Esophagus squamous epithelium (tissue), 5 donors: ENCODE measurements around the gene NOS1. TPM values are rescaled to one million over a fixed set of nuclear protein-coding genes. Genes with fewer than 3 reads are reported as not detected.

ENCODE experiments used
- DNase-seq: peaks from one replicate; lab custom pipeline; 2025; lab: John Stamatoyannopoulos, UW
- H3K27ac ChIP-seq, 4 donors: fragments of 200-600 bp; sonication (generic); one replicate each; pipeline ENCODE4 v1.5.1; 2016 to 2019; ENCODE audit warnings: mild to moderate bottlenecking in 1 of 4
- H3K27me3 ChIP-seq, 4 donors: fragments of 200-600 bp; sonication (generic); 1 replicate in 3 of 4; 2 replicates in 1 of 4; pipeline versions ENCODE4 v1.5.1 to v1.6.0; 2017 to 2021; ENCODE audit warnings: antibody characterized with exemption in 1 of 4
- H3K36me3 ChIP-seq, 3 donors: fragments of 200-600 bp; sonication (generic); one replicate each; pipeline ENCODE4 v1.5.1; 2016 to 2019
- H3K4me1 ChIP-seq, 3 donors: fragments of 200-600 bp; sonication (generic); one replicate each; pipeline ENCODE4 v1.5.1; 2017 to 2019
- H3K4me3 ChIP-seq, 4 donors: fragments of 200-600 bp; sonication (generic); 1 replicate in 3 of 4; 2 replicates in 1 of 4; pipeline ENCODE4 v1.5.1; 2016 to 2019; ENCODE audit warnings: mild to moderate bottlenecking in 2 of 4, moderate library complexity in 1 of 4
- H3K9me3 ChIP-seq, 3 donors: fragments of 200-600 bp; sonication (generic); one replicate each; pipeline ENCODE4 v1.5.1; 2016 to 2019
- POLR2A ChIP-seq, 4 donors: fragments of 450-650 bp; IDR thresholded peaks; one replicate each; pipeline ENCODE4 v1.6.1; 2017; ENCODE audit warnings: antibody characterized with exemption in 4 of 4, mild to moderate bottlenecking in 4 of 4, moderate library complexity in 3 of 4
- WGBS, 2 donors: methylation state at CpG; one replicate each; pipeline ENCODE4 v1.1.5; 2018; 5-methylcytosine and 5-hydroxymethylcytosine counted together
- intact Hi-C: fragments of 100-400 bp; cut with DNase I; formaldehyde crosslinking; loops from one replicate; pipeline ENCODE4 v1.15.0; 2022
- total RNA-seq, 4 donors: library from RNA; depleted of rRNA; stranded (reverse); fragments of >200 nt; gene quantifications; one replicate each; pipeline ENCODE4 v1.1.0, GENCODE V29; 2016
- TF ChIP-seq, protein P1 (sequence below), 6 experiments: fragments of 450-650 bp in 4 of 6; fragments of 200-600 bp in 2 of 6; sonication (generic) in 2 of 6; IDR thresholded peaks; one replicate each; pipeline ENCODE4 v1.5.1; 2016 to 2019; ENCODE audit warnings: antibody characterized with exemption in 6 of 6, mild to moderate bottlenecking in 4 of 6, moderate library complexity in 4 of 6
- donor health status: DM: yes; HTN: yes; CAD: no.

Gene NOS1
- total RNA-seq, 4 donors from 2014 or later, result 0.49 to 1.9 (median 1.5) TPM

DNA sequence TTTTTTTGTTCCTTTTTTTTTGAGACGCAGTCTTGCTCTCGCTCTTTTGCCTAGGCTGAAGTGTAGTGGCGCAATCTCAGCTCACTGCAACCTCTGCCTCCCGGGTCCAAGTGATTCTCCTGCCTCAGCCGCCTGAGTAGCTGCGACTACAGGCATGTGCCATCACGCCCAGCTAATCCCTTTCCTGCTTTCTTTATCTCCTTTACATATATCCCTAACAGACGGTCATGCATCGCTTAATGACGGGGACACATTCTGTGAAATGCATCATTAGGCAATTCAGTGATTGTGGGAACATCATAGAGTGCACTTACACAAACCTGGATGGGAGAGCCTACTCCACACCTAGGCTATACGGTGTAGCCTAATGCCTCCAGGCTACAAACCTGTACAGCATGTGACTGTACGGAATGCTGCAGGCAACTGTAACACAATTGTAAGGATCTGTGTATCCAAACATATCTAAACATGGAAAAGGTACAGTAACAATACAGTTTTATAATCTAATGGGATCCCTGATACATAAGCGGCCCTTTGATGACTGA is 32.8 kb downstream of the NOS1 start:
- intact Hi-C loops, result no loop called here
- no peak for DNase-seq
- Histone ChIP-seq H3K27me3 (peaks cover 0 to 74% (median 0%) of the 10 kb centered on the region in 4 donors), H3K36me3 (no peaks in the 10 kb centered on the region), H3K4me3 (no peak overlapping the region), H3K27ac (no peak overlapping the region), H3K9me3 (no peaks in the 10 kb centered on the region), H3K4me1 (peaks cover 0 to 15% (median 0%) of the 10 kb centered on the region in 3 donors)
- 21 to 55% methylated on average over 13 of the region's 13 CpGs for WGBS, 2 donors
- TF ChIP-seq, protein P1, sequence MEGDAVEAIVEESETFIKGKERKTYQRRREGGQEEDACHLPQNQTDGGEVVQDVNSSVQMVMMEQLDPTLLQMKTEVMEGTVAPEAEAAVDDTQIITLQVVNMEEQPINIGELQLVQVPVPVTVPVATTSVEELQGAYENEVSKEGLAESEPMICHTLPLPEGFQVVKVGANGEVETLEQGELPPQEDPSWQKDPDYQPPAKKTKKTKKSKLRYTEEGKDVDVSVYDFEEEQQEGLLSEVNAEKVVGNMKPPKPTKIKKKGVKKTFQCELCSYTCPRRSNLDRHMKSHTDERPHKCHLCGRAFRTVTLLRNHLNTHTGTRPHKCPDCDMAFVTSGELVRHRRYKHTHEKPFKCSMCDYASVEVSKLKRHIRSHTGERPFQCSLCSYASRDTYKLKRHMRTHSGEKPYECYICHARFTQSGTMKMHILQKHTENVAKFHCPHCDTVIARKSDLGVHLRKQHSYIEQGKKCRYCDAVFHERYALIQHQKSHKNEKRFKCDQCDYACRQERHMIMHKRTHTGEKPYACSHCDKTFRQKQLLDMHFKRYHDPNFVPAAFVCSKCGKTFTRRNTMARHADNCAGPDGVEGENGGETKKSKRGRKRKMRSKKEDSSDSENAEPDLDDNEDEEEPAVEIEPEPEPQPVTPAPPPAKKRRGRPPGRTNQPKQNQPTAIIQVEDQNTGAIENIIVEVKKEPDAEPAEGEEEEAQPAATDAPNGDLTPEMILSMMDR (IDR thresholded peaks at IDR 0.05), result no peak
- no peak for TF ChIP-seq POLR2A (IDR thresholded peaks at IDR 0.05)

DNA sequence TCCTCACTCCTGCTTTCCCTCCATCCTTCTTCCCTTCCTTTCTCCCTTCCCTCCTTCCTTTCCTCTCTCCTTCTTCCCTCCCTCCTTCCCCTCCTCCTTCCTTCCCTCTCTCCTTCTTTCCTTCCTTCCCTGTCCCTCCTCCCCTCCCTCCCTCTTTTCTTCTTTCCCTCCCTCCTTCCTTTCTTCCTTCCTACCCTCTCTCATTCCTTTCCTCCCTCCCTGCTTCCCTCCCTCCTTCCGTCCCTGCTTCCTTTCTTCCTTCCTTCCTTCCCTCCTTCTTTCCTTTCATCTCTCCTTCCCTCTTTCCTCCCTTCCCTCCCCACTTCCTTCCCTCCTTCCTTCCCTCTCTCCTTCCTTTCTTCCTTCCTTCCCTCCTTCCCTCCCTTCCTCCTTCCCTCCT is 39.0 kb downstream of the NOS1 start:
- 56 to 73% methylated on average over 1 of the region's 1 CpG for WGBS, 2 donors
- H3K4me1 ChIP-seq, result no peaks in the 10 kb centered on the region
- intact Hi-C loops, result no loop called here

DNA sequence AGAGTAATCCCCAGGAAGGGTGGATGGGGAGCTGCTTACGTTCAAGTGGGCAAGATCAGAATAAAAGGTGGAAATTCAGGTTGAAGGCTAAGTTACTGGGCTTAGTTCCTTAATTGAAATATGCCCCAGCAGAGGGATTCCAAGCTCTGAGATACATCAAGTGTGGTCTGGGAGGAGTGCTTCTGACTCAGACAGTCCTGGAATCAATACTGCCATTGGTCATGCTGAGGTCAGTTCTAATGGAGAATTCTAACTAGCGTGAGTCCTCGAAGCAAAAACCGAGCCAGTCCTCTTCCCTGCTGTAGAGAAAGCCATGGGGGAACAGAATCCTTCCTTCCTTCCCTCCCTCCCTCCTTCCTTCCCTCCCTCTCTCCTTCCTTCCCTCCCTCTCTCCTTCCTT is 39.9 kb downstream of the NOS1 start:
- no peak for DNase-seq
- TF ChIP-seq, protein P1 (IDR thresholded peaks at IDR 0.05), result no peak
- TF ChIP-seq POLR2A (IDR thresholded peaks at IDR 0.05), result no peak
- no peak overlapping the region for H3K4me3 ChIP-seq
- intact Hi-C loops, result no loop called here
- H3K27me3 ChIP-seq, result peaks cover 0 to 17% (median 0%) of the 10 kb centered on the region in 4 donors
- no peaks in the 10 kb centered on the region for H3K4me1 ChIP-seq
- 74 to 83% methylated on average over 4 of the region's 4 CpGs for WGBS, 2 donors
- no peaks in the 10 kb centered on the region for H3K9me3 ChIP-seq
- no peaks in the 10 kb centered on the region for H3K36me3 ChIP-seq
- no peak overlapping the region for H3K27ac ChIP-seq

More for the DNA sequence above, 39.0 kb downstream of the NOS1 start:
- H3K27me3 ChIP-seq, result peaks cover 0 to 24% (median 0%) of the 10 kb centered on the region in 4 donors
- H3K4me3 ChIP-seq, result no peak overlapping the region
- no peak for TF ChIP-seq POLR2A (IDR thresholded peaks at IDR 0.05)
- TF ChIP-seq, protein P1 (IDR thresholded peaks at IDR 0.05), result no peak
- no peak overlapping the region for H3K27ac ChIP-seq
- no peaks in the 10 kb centered on the region for H3K36me3 ChIP-seq
- no peak for DNase-seq
- H3K9me3 ChIP-seq, result no peaks in the 10 kb centered on the region

DNA sequence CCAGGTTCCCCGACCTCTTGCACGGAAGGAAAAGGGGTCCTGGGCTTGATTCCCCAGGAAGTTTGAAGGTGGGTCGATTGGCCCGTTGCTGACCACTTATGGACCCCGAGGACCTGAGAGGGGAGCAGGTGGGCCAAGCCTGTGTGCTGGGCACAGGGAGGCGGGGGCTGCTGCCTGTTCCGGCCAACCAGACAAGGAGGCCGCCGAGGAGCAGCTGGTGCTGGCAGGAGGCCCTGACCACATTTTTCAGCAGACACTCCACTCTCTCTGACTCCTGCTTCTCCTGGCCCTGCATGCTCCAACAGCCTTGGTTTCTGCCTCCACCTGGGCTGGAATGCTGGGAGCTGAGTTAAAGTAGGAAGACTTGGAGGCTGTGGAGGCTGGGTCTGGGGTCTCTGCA is 42.8 kb downstream of the NOS1 start:
- 60% methylated on average over 1 of the region's 9 CpGs; no CpG with 5 or more reads in 1 of the 2 donors for WGBS, 2 donors
- H3K4me3 ChIP-seq, result no peak overlapping the region
- intact Hi-C loops, result no loop called here
- H3K9me3 ChIP-seq, result no peaks in the 10 kb centered on the region
- no peaks in the 10 kb centered on the region for H3K4me1 ChIP-seq
- H3K27me3 ChIP-seq, result peaks cover 0 to 4% (median 0%) of the 10 kb centered on the region in 4 donors
- H3K36me3 ChIP-seq, result no peaks in the 10 kb centered on the region
- no peak for DNase-seq
- no peak overlapping the region for H3K27ac ChIP-seq
- TF ChIP-seq POLR2A (IDR thresholded peaks at IDR 0.05), result no peak
- TF ChIP-seq, protein P1 (IDR thresholded peaks at IDR 0.05), result no peak

DNA sequence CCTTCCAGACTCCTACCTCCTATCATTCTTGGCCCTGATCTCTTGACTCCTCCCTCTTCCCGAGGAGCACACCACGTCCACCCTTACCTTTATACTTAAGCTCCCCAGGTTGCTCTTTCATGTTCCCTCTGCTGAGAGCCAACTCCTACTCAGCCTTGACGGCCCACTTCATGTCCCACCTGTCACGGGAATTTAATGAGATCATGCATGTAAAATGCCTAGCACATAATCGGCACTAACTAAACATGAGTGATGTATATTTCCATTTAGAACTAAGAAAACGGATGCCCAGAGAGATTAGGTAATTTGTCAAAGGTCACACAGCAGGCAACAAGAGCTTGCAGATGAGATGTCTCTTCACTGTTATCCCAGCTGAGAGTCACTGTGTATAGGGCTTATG is 45.1 kb downstream of the NOS1 start:
- Histone ChIP-seq H3K27me3 (peaks cover 0 to 4% (median 0%) of the 10 kb centered on the region in 4 donors), H3K4me1 (no peaks in the 10 kb centered on the region), H3K36me3 (no peaks in the 10 kb centered on the region), H3K4me3 (no peak overlapping the region), H3K27ac (no peak overlapping the region), H3K9me3 (no peaks in the 10 kb centered on the region)
- TF ChIP-seq, protein P1 (IDR thresholded peaks at IDR 0.05), result no peak
- no peak for TF ChIP-seq POLR2A (IDR thresholded peaks at IDR 0.05)
- no peak for DNase-seq
- WGBS, 2 donors, result 66 to 80% methylated on average over 6 of the region's 6 CpGs
- intact Hi-C loops, result no loop called here
